Naive B cell (primary cell): ENCODE data around the gene CACNA1A. TPM values are rescaled to one million over a fixed set of nuclear protein-coding genes. Genes with fewer than 3 reads are reported as not detected.
"Not testable (repeated sequence)": the region's sequence is repeated elsewhere in the genome, so short reads cannot be mapped to it uniquely, and the experiment has no call there.

Source experiments
- ATAC-seq, 2 donors: fragments of 150-1000 bp; cut with Tn5 transposase; 2 replicates each; pipeline ENCODE4 v1.10.0; 2021; ENCODE audit warnings: low read depth in 2 of 2, mild to moderate bottlenecking in 2 of 2, moderate library complexity in 2 of 2
- DNase-seq: peaks from one replicate; pipeline ENCODE4 v3.0.0; 2022
- H3K27ac Mint-ChIP-seq, 6 donors: one replicate each; pipeline ENCODE4 v1.8.0; 2020 to 2022; ENCODE audit warnings: mild to moderate bottlenecking in 6 of 6, mixed read lengths in 6 of 6, moderate library complexity in 5 of 6, inconsistent platforms in 2 of 6
- H3K27me3 Mint-ChIP-seq, 3 donors: one replicate each; pipeline ENCODE4 v1.8.0; 2021 to 2022; ENCODE audit warnings: mixed read lengths in 3 of 3, mild to moderate bottlenecking in 1 of 3
- H3K36me3 Mint-ChIP-seq, 2 donors: one replicate each; pipeline ENCODE4 v1.8.0; 2020 to 2022; ENCODE audit warnings: mixed read lengths in 2 of 2, inconsistent platforms in 1 of 2, mild to moderate bottlenecking in 1 of 2
- H3K4me1 Mint-ChIP-seq, 3 donors: one replicate each; pipeline ENCODE4 v1.8.0; 2020 to 2022; ENCODE audit warnings: mixed read lengths in 3 of 3, inconsistent platforms in 1 of 3, mild to moderate bottlenecking in 1 of 3, moderate library complexity in 1 of 3
- H3K4me3 Mint-ChIP-seq, 8 donors: one replicate each; pipeline ENCODE4 v1.8.0; 2020 to 2022; ENCODE audit warnings: mild to moderate bottlenecking in 8 of 8, mixed read lengths in 8 of 8, moderate library complexity in 8 of 8, inconsistent platforms in 2 of 8
- H3K9me3 Mint-ChIP-seq, 7 donors: one replicate each; pipeline ENCODE4 v1.8.0; 2020 to 2022; ENCODE audit warnings: mixed read lengths in 7 of 7, mild to moderate bottlenecking in 5 of 7, inconsistent platforms in 2 of 7, moderate library complexity in 1 of 7
- polyA plus RNA-seq, 6 donors: library from polyadenylated mRNA; unstranded; fragments of 300-500 nt; fragmentation: Illumina TruSeq; gene quantifications; one replicate each; pipeline ENCODE4 v1.2.3, GENCODE V29; 2021; ENCODE audit warnings: low read depth in 6 of 6

The CACNA1A gene
- polyA plus RNA-seq, 6 donors from 2014 or later: 0.24 to 2.2 (median 1.3) TPM

DNA sequence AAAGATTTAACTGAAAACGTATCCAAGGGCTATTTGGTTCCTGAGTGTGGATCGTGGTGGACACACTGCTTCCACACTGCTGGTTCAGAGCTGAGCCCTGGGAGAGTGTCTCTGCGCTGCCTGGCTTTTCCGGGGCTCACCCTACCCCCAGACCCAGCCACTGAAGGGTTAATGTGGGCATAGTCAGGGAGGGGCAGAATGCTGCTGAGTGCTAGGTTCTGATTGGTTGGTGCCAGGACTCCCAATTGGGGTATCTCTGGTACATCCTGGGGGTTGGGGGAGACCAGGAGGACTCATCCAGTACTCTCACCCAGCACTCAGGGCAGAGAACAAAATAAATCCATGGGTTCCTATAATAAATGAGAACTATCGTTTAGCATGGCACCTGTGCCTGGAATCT, 142.3 kb downstream of the CACNA1A start:
- peaks cover 0 to 12% of the 10 kb centered on the region in 2 donors for H3K36me3 Mint-ChIP-seq
- H3K4me1 Mint-ChIP-seq: no peaks in the 10 kb centered on the region
- DNase-seq (no peak), ATAC-seq (no peak)
- peaks cover 0 to 15% (median 12%) of the 10 kb centered on the region in 7 donors for H3K9me3 Mint-ChIP-seq
- H3K4me3 Mint-ChIP-seq: no peak overlapping the region
- peaks cover 8 to 31% (median 8%) of the 10 kb centered on the region in 3 donors for H3K27me3 Mint-ChIP-seq
- H3K27ac Mint-ChIP-seq: peak overlapping the region in 1 of 6 donors; percentile 8

DNA sequence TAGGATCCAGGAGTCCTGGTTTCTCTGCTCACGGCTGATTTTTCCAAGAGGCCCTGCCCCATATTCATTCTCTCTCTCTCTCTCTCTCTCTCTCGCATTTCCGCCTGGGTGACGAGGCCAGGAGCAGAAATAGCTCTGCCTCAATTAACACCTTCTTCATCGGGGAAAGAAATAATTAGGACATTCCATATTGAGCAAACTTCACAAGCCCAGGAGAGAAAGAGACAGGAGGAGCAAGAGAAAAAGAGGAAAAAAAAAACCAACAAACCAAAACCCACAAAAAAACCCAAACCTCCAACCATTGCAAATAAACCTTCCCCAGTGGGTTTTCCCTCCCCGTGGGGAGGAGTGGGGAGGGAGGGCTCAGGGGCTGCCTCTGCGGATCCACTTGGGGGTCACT, 143.0 kb downstream of the CACNA1A start:
- ATAC-seq (no peak), DNase-seq (no peak)
- no peak overlapping the region for H3K4me3 Mint-ChIP-seq
- H3K36me3 Mint-ChIP-seq: peaks cover 0 to 12% of the 10 kb centered on the region in 2 donors
- H3K4me1 Mint-ChIP-seq: no peaks in the 10 kb centered on the region
- peaks cover 0 to 22% (median 12%) of the 10 kb centered on the region in 7 donors for H3K9me3 Mint-ChIP-seq
- peaks cover 9 to 31% (median 13%) of the 10 kb centered on the region in 3 donors for H3K27me3 Mint-ChIP-seq
- H3K27ac Mint-ChIP-seq: no peak overlapping the region

DNA sequence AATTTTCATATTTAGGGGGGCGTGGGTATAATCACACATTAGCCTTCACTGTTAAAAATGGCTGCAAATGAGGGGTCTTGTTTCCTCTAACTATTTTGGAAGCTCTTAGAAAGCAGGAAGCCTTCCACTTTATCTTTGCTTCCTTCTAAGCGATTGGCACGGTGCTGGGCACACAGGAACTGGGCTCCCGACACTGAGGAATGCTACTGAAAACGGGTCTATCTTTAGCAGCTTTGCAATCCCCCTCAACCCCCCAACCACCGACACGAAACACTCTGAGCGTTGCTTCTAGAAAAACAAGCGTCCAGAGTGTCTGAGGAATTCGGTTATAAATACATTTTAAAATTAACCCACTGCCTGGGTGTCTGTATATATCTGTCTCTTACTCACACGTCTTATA, 143.6 kb downstream of the CACNA1A start:
- Mint-ChIP-seq H3K36me3 (peaks cover 0 to 12% of the 10 kb centered on the region in 2 donors), H3K4me3 (no peak overlapping the region), H3K27me3 (peaks cover 14 to 31% (median 15%) of the 10 kb centered on the region in 3 donors), H3K9me3 (peaks cover 0 to 27% (median 12%) of the 10 kb centered on the region in 7 donors), H3K4me1 (no peaks in the 10 kb centered on the region), H3K27ac (no peak overlapping the region)
- ATAC-seq (no peak), DNase-seq (no peak)

DNA sequence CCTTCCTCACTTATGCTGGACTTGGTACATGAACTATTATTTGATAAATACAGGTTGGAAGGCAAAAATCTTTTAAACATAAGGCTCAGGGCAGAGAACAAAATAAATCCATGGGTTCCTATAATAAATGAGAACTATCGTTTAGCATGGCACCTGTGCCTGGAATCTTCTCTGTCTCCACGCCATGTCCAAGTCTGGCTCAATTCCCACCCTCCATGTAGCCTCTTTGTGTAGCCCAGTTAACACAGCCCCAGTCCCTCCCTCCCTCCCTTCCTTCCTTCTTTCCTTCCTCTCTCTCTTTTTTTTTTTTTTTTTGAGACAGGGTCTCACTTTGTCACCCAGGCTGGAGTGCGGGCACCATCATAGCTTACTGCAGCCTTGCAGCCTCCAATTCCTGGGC, 144.6 kb downstream of the CACNA1A start:
- H3K27ac Mint-ChIP-seq: peak overlapping the region in 1 of 6 donors; percentile 63
- peaks cover 0 to 12% of the 10 kb centered on the region in 2 donors for H3K36me3 Mint-ChIP-seq
- not testable (repeated sequence) for ATAC-seq, DNase-seq, H3K4me3 Mint-ChIP-seq, H3K4me1 Mint-ChIP-seq
- peaks cover 0 to 27% (median 12%) of the 10 kb centered on the region in 7 donors for H3K9me3 Mint-ChIP-seq
- H3K27me3 Mint-ChIP-seq: peaks cover 18 to 38% (median 20%) of the 10 kb centered on the region in 3 donors

DNA sequence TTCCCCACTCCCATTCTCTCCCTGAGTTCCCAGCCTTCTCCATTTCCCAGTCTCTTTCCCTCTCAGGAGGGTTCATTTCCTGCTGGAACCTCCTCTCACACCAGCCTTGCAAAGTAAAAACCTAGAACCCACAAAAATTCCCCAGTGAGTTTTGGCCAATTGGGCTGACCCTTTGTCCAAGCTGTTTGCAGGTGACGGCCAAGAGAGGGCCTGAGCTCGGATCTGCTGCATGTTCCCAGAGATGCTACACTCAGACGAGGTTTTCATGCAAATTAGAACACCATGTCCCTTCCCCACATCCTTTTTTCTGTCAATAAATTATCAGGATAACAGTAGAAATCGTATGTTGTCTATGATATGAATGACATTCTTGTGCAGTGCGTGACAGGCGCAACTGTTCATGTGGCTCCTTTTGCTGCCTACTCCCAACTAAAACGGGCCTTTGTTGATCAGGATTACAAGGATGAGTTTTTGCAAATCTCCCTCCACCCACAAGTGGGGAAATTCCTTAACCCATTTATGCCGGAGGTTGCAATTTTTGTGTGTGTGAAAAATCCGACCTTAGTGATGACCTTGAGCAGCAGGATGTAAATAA, 149.5 kb downstream of the CACNA1A start:
- Mint-ChIP-seq H3K9me3 (peaks cover 0 to 32% (median 12%) of the 10 kb centered on the region in 7 donors), H3K4me3 (no peak overlapping the region), H3K36me3 (peaks cover 0 to 12% of the 10 kb centered on the region in 2 donors), H3K4me1 (no peaks in the 10 kb centered on the region), H3K27ac (no peak overlapping the region), H3K27me3 (peaks cover 31 to 64% (median 56%) of the 10 kb centered on the region in 3 donors)
- ATAC-seq (no peak), DNase-seq (no peak)

DNA sequence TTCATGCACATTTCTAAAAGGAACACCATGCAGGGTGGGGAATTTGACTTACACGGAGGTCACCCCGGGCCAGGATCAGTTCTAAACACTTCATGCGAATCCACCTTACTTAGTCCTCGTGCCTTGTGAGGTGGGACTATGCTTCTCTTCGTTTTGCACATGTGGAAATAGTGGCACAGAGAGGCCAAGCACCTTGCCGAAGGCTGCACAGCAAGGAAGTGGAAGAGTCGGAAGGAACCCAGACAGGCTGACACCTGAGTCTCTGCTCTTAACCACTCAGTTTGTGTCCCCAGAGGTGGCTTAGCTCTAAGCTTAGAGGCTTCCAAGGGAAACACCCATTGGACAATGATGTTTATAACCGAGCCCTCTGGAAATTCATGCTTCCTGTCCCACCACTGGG, 150.1 kb downstream of the CACNA1A start:
- H3K36me3 Mint-ChIP-seq: peaks cover 0 to 12% of the 10 kb centered on the region in 2 donors
- H3K9me3 Mint-ChIP-seq: peaks cover 0 to 32% (median 13%) of the 10 kb centered on the region in 7 donors
- H3K27me3 Mint-ChIP-seq: peaks cover 27 to 58% (median 52%) of the 10 kb centered on the region in 3 donors
- H3K4me3 Mint-ChIP-seq: no peak overlapping the region
- DNase-seq (no peak), ATAC-seq (no peak)
- no peak overlapping the region for H3K27ac Mint-ChIP-seq
- no peaks in the 10 kb centered on the region for H3K4me1 Mint-ChIP-seq

DNA sequence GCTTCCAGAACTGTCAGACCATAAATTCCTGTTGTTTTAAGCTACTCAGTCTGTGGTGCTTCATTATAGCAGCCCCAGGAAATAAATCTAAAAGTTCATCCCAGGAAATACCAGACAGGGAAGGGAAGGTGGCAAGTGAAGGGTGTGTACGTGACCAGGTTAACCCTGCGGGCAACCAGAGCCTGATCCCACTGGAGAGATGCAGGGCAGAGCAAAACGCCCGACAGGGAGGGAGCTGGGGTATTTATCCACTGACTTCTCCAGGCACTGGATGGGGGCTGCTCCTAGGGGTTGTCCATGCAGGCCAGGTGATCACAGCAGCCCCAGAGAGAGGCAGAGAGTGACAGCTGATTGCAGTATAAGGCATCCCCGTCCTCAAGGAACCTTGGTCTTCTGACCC, 150.9 kb downstream of the CACNA1A start:
- no peaks in the 10 kb centered on the region for H3K4me1 Mint-ChIP-seq

DNA sequence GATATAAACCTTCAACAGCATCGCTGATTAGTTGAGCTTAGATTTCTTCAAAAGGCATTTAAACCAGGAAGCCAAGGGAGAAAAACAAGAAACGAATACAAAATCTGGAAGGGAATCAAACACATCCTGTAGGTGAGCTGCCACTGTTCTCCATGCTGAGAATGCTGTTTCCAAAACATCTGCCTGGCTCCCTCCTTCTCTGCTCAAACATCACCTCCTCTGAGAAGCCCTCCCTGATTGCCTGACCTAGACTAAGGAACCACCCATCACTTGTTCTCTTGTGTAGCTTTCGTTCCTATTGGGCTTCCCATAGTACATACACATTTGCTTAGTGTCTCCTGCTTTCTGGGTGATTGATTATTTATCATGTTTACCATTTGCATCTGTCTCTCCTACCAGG, 152.7 kb downstream of the CACNA1A start:
- H3K9me3 Mint-ChIP-seq: peaks cover 0 to 33% (median 19%) of the 10 kb centered on the region in 7 donors
- no peaks in the 10 kb centered on the region for H3K36me3 Mint-ChIP-seq
- H3K27ac Mint-ChIP-seq: no peak overlapping the region
- ATAC-seq: no peak
- no peak for DNase-seq
- no peaks in the 10 kb centered on the region for H3K4me1 Mint-ChIP-seq
- no peak overlapping the region for H3K4me3 Mint-ChIP-seq
- peaks cover 25 to 52% (median 43%) of the 10 kb centered on the region in 3 donors for H3K27me3 Mint-ChIP-seq

More for the DNA sequence above, 150.9 kb downstream of the CACNA1A start:
- H3K9me3 Mint-ChIP-seq: peaks cover 0 to 38% (median 17%) of the 10 kb centered on the region in 7 donors
- no peak overlapping the region for H3K27ac Mint-ChIP-seq
- H3K27me3 Mint-ChIP-seq: peaks cover 27 to 52% (median 50%) of the 10 kb centered on the region in 3 donors
- peaks cover 0 to 10% of the 10 kb centered on the region in 2 donors for H3K36me3 Mint-ChIP-seq
- H3K4me3 Mint-ChIP-seq: no peak overlapping the region
- ATAC-seq: no peak
- DNase-seq: no peak

DNA sequence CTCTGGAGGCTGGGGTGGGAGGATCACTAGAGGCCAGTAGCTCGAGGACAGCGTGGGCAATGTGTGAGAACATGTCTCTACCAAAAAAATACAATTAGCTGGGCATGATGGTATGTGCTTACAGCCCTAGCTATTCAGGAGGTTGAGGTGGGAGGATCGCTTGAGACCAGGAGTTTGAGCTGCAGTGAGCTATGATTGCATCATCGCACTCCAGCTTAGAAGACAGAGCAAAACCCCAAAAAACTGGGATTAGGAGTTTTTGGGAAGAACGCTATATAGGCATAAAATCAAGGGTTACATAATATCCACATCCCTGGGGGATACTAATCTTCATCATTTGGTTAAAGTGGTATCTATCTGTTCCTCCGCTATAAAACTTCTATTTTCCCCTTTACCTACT, 155.5 kb downstream of the CACNA1A start:
- Mint-ChIP-seq H3K27ac (no peak overlapping the region), H3K27me3 (peaks cover 10 to 47% (median 37%) of the 10 kb centered on the region in 3 donors), H3K9me3 (peaks cover 4 to 36% (median 20%) of the 10 kb centered on the region in 7 donors), H3K4me1 (no peaks in the 10 kb centered on the region), H3K4me3 (peak overlapping the region in 1 of 8 donors; percentile 72), H3K36me3 (no peaks in the 10 kb centered on the region)
- no peak for ATAC-seq
- DNase-seq: no peak

DNA sequence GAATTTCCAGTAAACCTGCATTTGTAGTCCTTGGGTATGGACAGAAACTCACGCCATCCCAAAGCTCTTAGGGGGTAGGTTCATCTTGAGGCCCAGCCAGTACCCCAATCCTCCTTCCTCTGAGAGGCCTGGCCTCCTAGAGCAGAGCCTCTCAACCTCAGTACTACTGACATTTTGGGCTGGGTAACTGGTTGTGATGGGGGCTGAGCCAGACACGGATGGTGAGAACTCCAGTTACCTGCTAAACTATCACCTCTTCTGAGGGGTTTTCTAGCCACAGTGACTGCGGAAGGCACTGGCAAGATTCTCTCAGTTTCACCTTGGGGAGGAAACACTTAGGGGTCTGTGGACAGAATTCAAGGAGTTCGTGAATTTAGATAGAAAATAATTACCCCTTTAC, 156.2 kb downstream of the CACNA1A start:
- ATAC-seq (no peak), DNase-seq (no peak)
- Mint-ChIP-seq H3K4me3 (no peak overlapping the region), H3K27me3 (peaks cover 10 to 43% (median 32%) of the 10 kb centered on the region in 3 donors), H3K36me3 (no peaks in the 10 kb centered on the region), H3K9me3 (peaks cover 4 to 36% (median 20%) of the 10 kb centered on the region in 7 donors), H3K27ac (no peak overlapping the region), H3K4me1 (no peaks in the 10 kb centered on the region)

DNA sequence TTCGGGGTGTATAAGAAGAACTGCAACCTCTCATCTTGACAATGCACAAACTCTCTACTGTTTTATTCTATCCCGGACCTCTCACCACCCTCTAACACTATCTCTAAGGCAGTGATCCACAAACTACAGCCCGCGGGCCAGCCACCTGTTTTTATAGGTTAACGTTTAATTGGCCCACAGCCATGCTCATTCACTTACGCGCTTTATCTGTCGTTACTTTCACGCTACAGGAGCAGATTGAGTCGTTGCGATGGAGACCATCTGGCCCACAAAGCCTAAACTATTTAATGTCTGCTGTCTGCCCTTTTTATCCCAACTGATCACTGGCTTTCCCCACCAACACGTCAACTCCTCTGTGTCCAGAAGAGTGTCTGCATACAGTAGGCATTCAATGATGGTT, 158.9 kb downstream of the CACNA1A start:
- ATAC-seq (no peak), DNase-seq (no peak)
- Mint-ChIP-seq H3K27ac (no peak overlapping the region), H3K4me1 (no peaks in the 10 kb centered on the region), H3K27me3 (peaks cover 0 to 16% (median 14%) of the 10 kb centered on the region in 3 donors), H3K9me3 (peaks cover 4 to 35% (median 21%) of the 10 kb centered on the region in 7 donors), H3K4me3 (peak overlapping the region in 1 of 8 donors; percentile 2), H3K36me3 (no peaks in the 10 kb centered on the region)

DNA sequence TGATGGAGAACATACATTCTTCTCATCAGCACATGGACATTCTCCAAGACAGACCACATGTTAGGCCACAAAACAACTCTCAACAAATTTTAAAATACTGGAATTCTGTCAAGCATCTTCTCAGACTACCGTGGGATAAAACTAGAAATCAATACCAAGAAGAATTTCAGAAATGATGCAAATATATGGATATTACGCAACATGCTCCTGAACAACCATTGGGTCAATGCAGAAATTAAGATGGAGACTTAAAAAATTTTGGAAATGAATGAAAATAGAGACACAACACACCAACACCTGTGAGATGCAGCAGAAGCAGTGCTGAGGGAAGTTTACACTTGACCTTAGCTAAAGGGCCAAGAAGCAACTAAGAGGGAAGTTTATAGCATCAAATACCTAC, 162.8 kb downstream of the CACNA1A start:
- no peak overlapping the region for H3K27ac Mint-ChIP-seq
- H3K27me3 Mint-ChIP-seq: peaks cover 4 to 31% (median 30%) of the 10 kb centered on the region in 3 donors
- no peaks in the 10 kb centered on the region for H3K36me3 Mint-ChIP-seq
- H3K4me1 Mint-ChIP-seq: no peaks in the 10 kb centered on the region
- DNase-seq (no peak), ATAC-seq (no peak)
- H3K9me3 Mint-ChIP-seq: peaks cover 4 to 41% (median 12%) of the 10 kb centered on the region in 7 donors
- no peak overlapping the region for H3K4me3 Mint-ChIP-seq

DNA sequence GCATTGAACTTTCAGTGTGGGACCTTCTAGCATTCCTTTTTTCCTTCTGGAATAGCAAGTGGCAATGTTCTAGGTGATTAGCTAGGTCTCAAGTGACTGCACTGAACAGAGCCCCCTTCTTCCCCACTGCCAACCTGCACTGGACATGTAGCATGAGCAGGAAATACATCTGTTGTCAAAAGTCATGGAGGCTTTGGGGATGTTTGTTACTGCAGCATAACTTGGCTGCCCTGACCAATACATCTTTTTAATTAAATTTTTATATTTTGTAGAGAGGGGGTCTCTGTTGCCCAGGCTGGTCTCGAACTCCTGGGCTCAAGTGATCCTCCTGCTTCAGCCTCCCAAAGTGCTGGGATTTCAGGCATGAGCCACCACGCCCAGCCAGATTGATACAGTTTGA, 163.6 kb downstream of the CACNA1A start:
- peak overlapping the region in 1 of 6 donors; percentile 9 for H3K27ac Mint-ChIP-seq
- DNase-seq (no peak), ATAC-seq (no peak)
- no peaks in the 10 kb centered on the region for H3K4me1 Mint-ChIP-seq
- H3K36me3 Mint-ChIP-seq: peaks cover 0 to under 1% of the 10 kb centered on the region in 2 donors
- H3K4me3 Mint-ChIP-seq: no peak overlapping the region
- peaks cover 4 to 31% (median 30%) of the 10 kb centered on the region in 3 donors for H3K27me3 Mint-ChIP-seq
- peaks cover 4 to 42% (median 15%) of the 10 kb centered on the region in 7 donors for H3K9me3 Mint-ChIP-seq

DNA sequence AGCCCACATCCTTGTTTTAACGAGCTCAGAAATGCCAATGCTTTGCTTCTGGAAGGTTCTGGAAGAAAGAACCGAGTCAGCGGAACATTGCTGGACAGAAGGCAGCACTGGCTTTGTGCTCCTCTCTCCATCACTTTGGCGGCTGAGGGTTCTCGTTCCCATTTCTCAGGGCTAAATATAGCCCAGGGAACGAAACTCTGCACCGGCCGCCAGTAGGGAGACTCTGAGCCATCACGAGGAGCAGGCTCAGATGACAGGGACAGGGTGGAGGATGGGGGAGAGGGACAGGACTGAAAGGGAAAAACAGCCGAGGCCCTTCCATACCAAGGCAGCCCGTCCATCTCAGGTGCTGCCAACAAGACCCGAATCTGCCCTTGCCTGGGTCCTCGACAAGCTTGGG, 166.4 kb downstream of the CACNA1A start:
- Mint-ChIP-seq H3K27me3 (peaks cover 8 to 21% (median 20%) of the 10 kb centered on the region in 3 donors), H3K27ac (no peak overlapping the region), H3K4me3 (no peak overlapping the region)

More for the DNA sequence above, 166.4 kb downstream of the CACNA1A start:
- Mint-ChIP-seq H3K4me1 (no peaks in the 10 kb centered on the region), H3K9me3 (peaks cover 15 to 64% (median 38%) of the 10 kb centered on the region in 7 donors), H3K36me3 (peaks cover 6 to 27% of the 10 kb centered on the region in 2 donors)
- ATAC-seq (no peak), DNase-seq (no peak)
